Thoracic aorta (tissue), 2 donors: ENCODE results near the gene ADGRL4. TPM values are rescaled to one million over a fixed set of nuclear protein-coding genes. Genes with fewer than 3 reads are reported as not detected.

Source experiments
- ATAC-seq: fragments of 150-250 bp; one replicate; pipeline ENCODE4 v1.8.0; 2017; ENCODE audit warnings: low read depth; ENCODE audit not compliant: insufficient number of reproducible peaks, low FRiP score
- DNase-seq: peaks from one replicate; pipeline ENCODE4 v3.0.0-alpha.2; 2020; ENCODE audit warnings: low spot score
- H3K27ac ChIP-seq, 2 donors: fragments of 200-600 bp; sonication (generic); 1 replicate in 1 of 2; 2 replicates in 1 of 2; pipeline ENCODE4 v1.5.1; 2016; ENCODE audit warnings: mild to moderate bottlenecking in 2 of 2, moderate library complexity in 2 of 2
- H3K27me3 ChIP-seq: fragments of 200-600 bp; sonication (generic); replicated peaks from 2 replicates; pipeline ENCODE4 v1.6.0; 2016; ENCODE audit warnings: mild to moderate bottlenecking; ENCODE audit not compliant: insufficient read depth
- H3K36me3 ChIP-seq: fragments of 200-600 bp; sonication (generic); one replicate; pipeline ENCODE4 v1.5.1; 2016
- H3K4me1 ChIP-seq, 2 donors: fragments of 200-600 bp; sonication (generic); 1 replicate in 1 of 2; 2 replicates in 1 of 2; pipeline versions ENCODE4 v1.5.1 to v1.6.0; 2016; ENCODE audit warnings: low read depth in 2 of 2, mild to moderate bottlenecking in 1 of 2; ENCODE audit not compliant: control insufficient read depth in 1 of 2
- H3K4me3 ChIP-seq: fragments of 200-600 bp; sonication (generic); 2 replicates; pipeline ENCODE4 v1.5.1; 2016; ENCODE audit warnings: mild to moderate bottlenecking
- H3K9me3 ChIP-seq: fragments of 200-600 bp; sonication (generic); 2 replicates; pipeline ENCODE4 v1.5.1; 2016
- total RNA-seq, 2 donors: library from RNA; depleted of rRNA; stranded (reverse); fragments of >200 nt; gene quantifications; one replicate each; pipeline versions ENCODE4 v1.1.0 to v1.2.3, GENCODE V29; 2016
- TF ChIP-seq, protein P1 (sequence below): fragments of 200-600 bp; sonication (generic); IDR thresholded peaks from one replicate; pipeline ENCODE4 v1.5.1; 2019; ENCODE audit warnings: antibody characterized with exemption

Gene ADGRL4
- total RNA-seq, 2 donors from 2014 or later, result 15.8 to 26.2 TPM

DNA sequence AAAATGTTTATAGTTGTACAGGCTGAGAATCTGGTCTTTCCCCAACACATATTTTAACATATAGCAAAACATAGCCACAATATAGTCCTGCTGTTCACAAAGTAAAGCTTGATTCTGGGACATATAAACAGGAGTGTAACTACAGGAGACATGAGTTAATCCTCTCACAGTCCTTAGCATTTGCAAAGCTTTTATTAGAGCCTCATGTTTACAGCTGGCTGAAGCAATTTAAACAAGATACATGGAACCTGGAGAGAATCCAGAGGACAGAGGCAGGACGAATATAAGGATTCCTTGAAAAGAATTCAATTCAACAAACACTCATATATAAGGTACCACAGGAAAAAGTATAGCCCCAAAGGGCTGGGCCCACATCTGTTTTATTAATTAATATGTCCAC lies 163.4 kb downstream of the ADGRL4 start:
- ATAC-seq, result no peak
- no peak for DNase-seq
- H3K27me3 ChIP-seq, result no peaks in the 10 kb centered on the region
- no peak overlapping the region for H3K4me3 ChIP-seq
- H3K27ac ChIP-seq, result no peak overlapping the region
- H3K9me3 ChIP-seq, result no peaks in the 10 kb centered on the region
- TF ChIP-seq, protein P1, sequence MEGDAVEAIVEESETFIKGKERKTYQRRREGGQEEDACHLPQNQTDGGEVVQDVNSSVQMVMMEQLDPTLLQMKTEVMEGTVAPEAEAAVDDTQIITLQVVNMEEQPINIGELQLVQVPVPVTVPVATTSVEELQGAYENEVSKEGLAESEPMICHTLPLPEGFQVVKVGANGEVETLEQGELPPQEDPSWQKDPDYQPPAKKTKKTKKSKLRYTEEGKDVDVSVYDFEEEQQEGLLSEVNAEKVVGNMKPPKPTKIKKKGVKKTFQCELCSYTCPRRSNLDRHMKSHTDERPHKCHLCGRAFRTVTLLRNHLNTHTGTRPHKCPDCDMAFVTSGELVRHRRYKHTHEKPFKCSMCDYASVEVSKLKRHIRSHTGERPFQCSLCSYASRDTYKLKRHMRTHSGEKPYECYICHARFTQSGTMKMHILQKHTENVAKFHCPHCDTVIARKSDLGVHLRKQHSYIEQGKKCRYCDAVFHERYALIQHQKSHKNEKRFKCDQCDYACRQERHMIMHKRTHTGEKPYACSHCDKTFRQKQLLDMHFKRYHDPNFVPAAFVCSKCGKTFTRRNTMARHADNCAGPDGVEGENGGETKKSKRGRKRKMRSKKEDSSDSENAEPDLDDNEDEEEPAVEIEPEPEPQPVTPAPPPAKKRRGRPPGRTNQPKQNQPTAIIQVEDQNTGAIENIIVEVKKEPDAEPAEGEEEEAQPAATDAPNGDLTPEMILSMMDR, result no peak
- peaks cover 0 to 12% of the 10 kb centered on the region in 2 donors for H3K4me1 ChIP-seq
- no peaks in the 10 kb centered on the region for H3K36me3 ChIP-seq

DNA sequence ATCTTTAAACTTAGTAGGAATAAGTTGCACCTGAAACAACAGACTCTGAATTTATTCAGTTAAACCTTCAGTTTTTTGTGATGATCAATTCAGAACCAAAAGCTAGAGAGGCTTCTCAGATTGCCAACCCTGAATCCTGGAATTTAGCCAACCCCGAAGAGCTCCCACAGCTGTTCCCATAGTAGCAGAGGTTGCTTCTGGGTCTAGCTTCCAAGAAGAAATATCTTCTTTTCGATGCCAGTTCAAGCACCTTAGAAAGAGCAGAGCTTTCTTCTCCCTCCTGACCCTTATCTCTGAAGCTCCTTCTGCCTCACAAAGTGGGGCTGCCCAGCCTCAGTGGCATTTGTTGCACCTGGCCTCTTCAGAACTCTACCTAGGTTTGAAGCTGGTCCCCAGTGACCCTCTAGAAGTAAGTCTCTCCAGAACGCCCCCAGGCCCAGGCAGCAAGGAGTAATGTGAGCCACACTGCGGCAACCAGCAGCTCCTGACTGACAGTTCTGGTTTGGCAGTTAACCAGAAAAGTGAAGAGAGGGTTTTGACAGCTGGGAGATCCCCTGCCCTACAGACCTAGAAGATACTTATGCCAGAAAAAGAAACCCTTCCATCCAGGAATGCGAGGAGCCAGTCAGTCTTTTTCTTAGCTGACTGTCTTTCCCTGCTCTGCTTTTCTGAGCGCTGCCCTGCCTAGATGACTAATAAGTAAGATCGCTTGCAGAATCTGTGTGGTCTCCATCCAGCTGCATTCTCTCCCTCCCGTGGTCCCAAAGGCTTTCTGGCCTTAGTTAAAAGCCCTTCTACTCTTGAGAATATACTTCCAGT lies 165.9 kb downstream of the ADGRL4 start:
- no peaks in the 10 kb centered on the region for H3K36me3 ChIP-seq
- no peak overlapping the region for H3K27ac ChIP-seq
- peaks cover 3 to 12% of the 10 kb centered on the region in 2 donors for H3K4me1 ChIP-seq
- H3K9me3 ChIP-seq, result no peaks in the 10 kb centered on the region
- no peak for DNase-seq
- no peaks in the 10 kb centered on the region for H3K27me3 ChIP-seq
- H3K4me3 ChIP-seq, result peak overlapping the region; percentile 3
- TF ChIP-seq, protein P1, result no peak
- ATAC-seq, result no peak
